Progenitor cell of endocrine pancreas (in vitro differentiated cells): ENCODE results near the gene RNASE7. TPM values are rescaled to one million over a fixed set of nuclear protein-coding genes. Genes with fewer than 3 reads are reported as not detected.
A peak's percentile ranks its signal among the peaks of the same experiment; 100 is the strongest.

Experiments used
- DNase-seq: peaks from one replicate; pipeline ENCODE4 v3.0.0; 2021; ENCODE audit warnings: low spot score; ENCODE audit not compliant: unreplicated experiment
- H3K27ac Mint-ChIP-seq: 2 replicates; pipeline ENCODE4 v1.8.0; 2021; ENCODE audit warnings: mild to moderate bottlenecking, moderate library complexity, mixed read lengths
- H3K27me3 Mint-ChIP-seq: 2 replicates; pipeline ENCODE4 v1.8.0; 2021; ENCODE audit warnings: mixed read lengths
- H3K36me3 Mint-ChIP-seq: 2 replicates; pipeline ENCODE4 v1.8.0; 2022; ENCODE audit warnings: mixed read lengths; ENCODE audit not compliant: insufficient read depth
- H3K4me1 Mint-ChIP-seq: 2 replicates; pipeline ENCODE4 v1.8.0; 2021; ENCODE audit warnings: low read depth, mixed read lengths
- H3K4me3 Mint-ChIP-seq: 2 replicates; pipeline ENCODE4 v1.8.0; 2021; ENCODE audit warnings: low read depth, mild to moderate bottlenecking, moderate library complexity, mixed read lengths
- H3K9me3 Mint-ChIP-seq: 2 replicates; pipeline ENCODE4 v1.8.0; 2021; ENCODE audit warnings: low read depth, mixed read lengths
- total RNA-seq: library from RNA; stranded (reverse); gene quantifications from 2 replicates; pipeline ENCODE4 v1.2.1, GENCODE V29; 2021
- TF ChIP-seq, protein P1 (sequence below): fragments of 200-600 bp; sonication (generic); IDR thresholded peaks from one replicate; pipeline ENCODE4 v1.5.0; 2021; ENCODE audit warnings: antibody characterized with exemption, mild to moderate bottlenecking; ENCODE audit not compliant: unreplicated experiment

The RNASE7 gene
- total RNA-seq, 1 donor from 2014 or later: not detected

DNA sequence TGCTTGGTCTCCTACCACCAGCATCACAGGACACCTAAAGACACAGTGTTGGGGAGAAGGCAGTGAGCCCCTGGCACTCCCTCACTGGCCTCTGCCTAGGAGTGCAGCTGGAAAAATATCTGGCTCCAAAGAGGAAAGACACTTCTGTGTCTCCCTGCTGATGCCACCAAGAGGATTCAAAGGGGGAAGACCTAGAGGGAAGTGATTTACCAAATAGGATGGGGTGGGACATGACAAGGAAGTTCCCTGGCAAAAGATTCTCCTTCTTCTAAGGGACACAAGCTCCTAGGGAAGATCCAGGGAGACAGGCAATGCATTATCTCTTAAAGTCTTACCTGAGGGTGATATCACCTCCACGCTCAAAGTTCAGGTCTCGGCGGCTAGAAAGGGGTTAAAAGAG lies 23.4 kb upstream of the RNASE7 start:
- TF ChIP-seq, protein P1, sequence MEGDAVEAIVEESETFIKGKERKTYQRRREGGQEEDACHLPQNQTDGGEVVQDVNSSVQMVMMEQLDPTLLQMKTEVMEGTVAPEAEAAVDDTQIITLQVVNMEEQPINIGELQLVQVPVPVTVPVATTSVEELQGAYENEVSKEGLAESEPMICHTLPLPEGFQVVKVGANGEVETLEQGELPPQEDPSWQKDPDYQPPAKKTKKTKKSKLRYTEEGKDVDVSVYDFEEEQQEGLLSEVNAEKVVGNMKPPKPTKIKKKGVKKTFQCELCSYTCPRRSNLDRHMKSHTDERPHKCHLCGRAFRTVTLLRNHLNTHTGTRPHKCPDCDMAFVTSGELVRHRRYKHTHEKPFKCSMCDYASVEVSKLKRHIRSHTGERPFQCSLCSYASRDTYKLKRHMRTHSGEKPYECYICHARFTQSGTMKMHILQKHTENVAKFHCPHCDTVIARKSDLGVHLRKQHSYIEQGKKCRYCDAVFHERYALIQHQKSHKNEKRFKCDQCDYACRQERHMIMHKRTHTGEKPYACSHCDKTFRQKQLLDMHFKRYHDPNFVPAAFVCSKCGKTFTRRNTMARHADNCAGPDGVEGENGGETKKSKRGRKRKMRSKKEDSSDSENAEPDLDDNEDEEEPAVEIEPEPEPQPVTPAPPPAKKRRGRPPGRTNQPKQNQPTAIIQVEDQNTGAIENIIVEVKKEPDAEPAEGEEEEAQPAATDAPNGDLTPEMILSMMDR: no peak
- Mint-ChIP-seq H3K4me1 (peaks cover 10% of the 10 kb centered on the region), H3K27ac (no peak overlapping the region), H3K36me3 (peaks cover 7% of the 10 kb centered on the region), H3K9me3 (no peaks in the 10 kb centered on the region), H3K4me3 (no peak overlapping the region), H3K27me3 (peaks cover 9% of the 10 kb centered on the region)
- DNase-seq: no peak

DNA sequence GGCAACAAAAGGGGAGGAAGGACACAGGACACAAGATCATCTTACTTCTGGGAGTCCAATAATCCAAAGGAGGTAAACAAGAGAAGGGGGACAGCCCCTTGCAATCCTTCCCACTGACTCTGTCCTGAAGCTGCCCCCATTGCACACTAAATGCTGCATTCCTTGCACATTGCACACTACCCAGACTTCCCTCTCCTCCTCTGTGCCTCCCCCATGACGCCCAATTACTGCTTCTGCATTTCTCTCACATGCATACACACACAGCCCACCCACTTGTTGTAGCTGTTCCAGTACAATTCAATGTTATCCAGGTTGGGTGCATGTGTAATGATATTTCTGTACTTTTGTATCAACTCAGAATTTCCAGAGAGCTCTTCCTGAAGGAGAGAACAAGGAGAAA lies 22.8 kb upstream of the RNASE7 start:
- TF ChIP-seq, protein P1: no peak
- Mint-ChIP-seq H3K36me3 (peaks cover 7% of the 10 kb centered on the region), H3K4me1 (peaks cover 16% of the 10 kb centered on the region), H3K4me3 (no peak overlapping the region), H3K9me3 (no peaks in the 10 kb centered on the region), H3K27ac (no peak overlapping the region), H3K27me3 (peaks cover 9% of the 10 kb centered on the region)
- no peak for DNase-seq

DNA sequence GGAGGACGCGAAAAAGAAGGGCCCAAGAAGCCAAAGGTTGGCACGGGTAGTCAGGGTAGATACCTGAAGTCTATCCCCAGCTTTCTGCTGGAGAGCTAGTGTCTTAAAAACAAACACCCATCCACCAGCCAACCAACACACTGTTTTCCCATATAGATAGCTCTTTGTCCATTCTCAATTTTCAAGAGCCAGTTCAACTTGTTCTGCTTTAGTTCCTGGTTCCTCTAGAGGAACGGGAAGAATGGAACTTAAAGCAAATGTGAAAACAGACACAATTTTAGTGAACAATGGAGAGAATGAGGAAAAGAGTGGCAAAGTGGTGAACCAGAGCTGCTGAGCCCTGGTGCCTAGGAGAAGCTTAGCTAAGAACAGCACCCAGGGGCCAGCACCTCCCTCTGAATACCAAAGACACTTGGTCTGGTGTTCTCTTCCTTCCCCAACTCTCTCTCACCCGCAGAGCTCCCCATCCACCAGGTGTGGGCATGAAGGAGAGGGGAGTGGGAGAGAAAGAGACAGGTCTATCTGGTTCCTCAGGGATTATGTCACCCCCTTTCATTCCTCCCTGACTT lies 21.1 kb upstream of the RNASE7 start:
- Mint-ChIP-seq H3K4me1 (peaks cover 16% of the 10 kb centered on the region), H3K36me3 (peaks cover 7% of the 10 kb centered on the region), H3K27me3 (peaks cover 9% of the 10 kb centered on the region), H3K4me3 (no peak overlapping the region), H3K27ac (no peak overlapping the region), H3K9me3 (no peaks in the 10 kb centered on the region)
- no peak for DNase-seq
- TF ChIP-seq, protein P1: no peak

DNA sequence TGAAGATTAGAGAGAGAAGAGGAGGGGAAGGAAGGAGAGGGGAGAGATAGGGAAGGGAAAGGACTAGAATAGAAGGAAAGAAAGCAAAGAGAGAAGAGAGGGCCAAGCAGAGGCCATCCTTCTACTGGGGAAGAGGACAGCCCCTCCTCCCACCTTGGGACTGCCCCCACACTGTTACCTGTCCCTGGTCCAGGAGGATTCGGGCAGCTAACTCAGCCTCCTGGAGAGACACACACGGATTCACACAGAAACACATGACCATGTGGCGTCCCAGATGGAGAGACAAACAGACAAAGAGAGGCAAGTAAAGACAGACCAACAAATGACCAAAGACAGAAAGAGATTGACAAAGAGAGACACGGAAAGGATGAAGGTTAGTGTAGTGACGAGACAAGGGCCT lies 19.5 kb upstream of the RNASE7 start:
- Mint-ChIP-seq H3K4me3 (peak overlapping the region; percentile 9), H3K9me3 (no peaks in the 10 kb centered on the region), H3K27ac (no peak overlapping the region), H3K36me3 (peaks cover 3% of the 10 kb centered on the region), H3K27me3 (peaks cover 9% of the 10 kb centered on the region), H3K4me1 (peaks cover 24% of the 10 kb centered on the region)
- TF ChIP-seq, protein P1: no peak
- DNase-seq: no peak

DNA sequence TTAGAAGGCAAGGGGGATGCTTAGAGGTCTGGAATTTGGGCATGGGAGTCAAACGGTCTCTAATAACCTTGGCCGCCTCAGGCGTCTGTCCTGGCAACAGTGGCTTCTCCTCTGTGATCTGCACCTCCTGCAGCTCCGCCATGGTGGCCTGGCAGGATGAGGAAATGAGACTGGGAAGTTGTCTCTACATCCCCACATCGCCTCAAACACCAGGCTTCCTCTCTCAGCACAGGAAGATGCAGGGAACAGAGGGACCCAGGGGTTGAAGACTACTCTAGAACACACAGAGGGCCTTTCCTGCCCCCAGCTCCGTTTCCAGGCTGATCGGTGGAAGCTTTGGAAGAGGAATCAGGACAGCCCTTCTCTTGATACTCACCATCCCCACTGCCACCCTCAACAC lies 19.0 kb upstream of the RNASE7 start:
- Mint-ChIP-seq H3K4me3 (peak overlapping the region; percentile 9), H3K4me1 (peaks cover 24% of the 10 kb centered on the region), H3K27ac (no peak overlapping the region), H3K27me3 (peaks cover 9% of the 10 kb centered on the region), H3K9me3 (no peaks in the 10 kb centered on the region), H3K36me3 (peaks cover 3% of the 10 kb centered on the region)
- TF ChIP-seq, protein P1: no peak
- DNase-seq: no peak
